ENCODE data around the gene KATNAL1.
A peak's percentile ranks its signal among the peaks of the same experiment; 100 is the strongest.

The KATNAL1 gene

DNA sequence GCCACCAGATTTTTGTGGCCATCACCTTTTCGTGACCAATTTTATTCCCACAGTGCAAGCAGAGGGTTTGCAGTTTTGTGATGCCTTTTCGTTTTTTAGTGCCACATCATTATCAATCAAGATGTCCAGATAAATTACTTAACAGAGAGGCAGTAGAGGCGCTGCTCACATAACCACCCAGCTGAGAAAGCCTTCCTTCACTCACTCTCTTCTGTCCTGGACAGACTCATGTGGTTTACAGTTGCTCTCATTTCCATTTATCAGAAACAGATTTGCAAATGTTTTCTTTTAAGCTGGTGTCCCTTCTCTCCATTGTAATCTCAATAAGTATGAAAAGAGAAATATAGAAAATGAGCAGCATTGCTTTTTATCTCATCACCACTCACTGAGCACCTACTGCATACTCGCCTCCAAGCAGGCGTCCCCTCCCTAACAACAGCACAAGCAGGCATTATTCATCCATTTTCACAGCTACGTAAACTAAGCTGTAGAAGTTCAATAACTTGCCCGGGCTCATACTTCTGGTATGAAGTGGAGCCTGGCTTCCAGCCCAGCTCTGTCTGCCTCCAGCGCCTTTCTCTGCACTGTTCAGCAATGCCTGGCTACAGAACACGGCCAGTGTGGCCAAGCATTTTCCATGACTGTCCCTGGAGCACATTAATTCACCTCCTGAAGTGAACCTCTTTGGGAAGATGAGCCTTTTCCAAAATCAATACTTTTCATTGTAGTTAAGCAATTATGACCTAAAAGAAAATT lies 34.6 kb upstream of the KATNAL1 start:
- FAIRE-seq (no peak), DNase-seq (ENCODE audit: insufficient read length) (no peak)
- no peak for TF ChIP-seq POLR2AphosphoS5 (IDR thresholded peaks at IDR 0.05; ENCODE audit: low read depth, low read length)
- TF ChIP-seq POLR2A (IDR thresholded peaks at IDR 0.05; ENCODE audit: low read depth, low read length) = no peak
- no peak for TF ChIP-seq TAF1 (IDR thresholded peaks at IDR 0.05; ENCODE audit: borderline replicate concordance, low read depth, low read length)

- FAIRE-seq (no peak), DNase-seq (ENCODE audit: insufficient read length) (no peak)
- TF ChIP-seq POLR2A (IDR thresholded peaks at IDR 0.05; ENCODE audit: low read depth, low read length) (no peak), POLR2AphosphoS5 (IDR thresholded peaks at IDR 0.05; ENCODE audit: low read depth, low read length) (no peak), TAF1 (IDR thresholded peaks at IDR 0.05; ENCODE audit: borderline replicate concordance, low read depth, low read length) (no peak)
Observed at GRCh38 chr13:30340331-30341250, 33.2 kb upstream of the KATNAL1 start.

DNA sequence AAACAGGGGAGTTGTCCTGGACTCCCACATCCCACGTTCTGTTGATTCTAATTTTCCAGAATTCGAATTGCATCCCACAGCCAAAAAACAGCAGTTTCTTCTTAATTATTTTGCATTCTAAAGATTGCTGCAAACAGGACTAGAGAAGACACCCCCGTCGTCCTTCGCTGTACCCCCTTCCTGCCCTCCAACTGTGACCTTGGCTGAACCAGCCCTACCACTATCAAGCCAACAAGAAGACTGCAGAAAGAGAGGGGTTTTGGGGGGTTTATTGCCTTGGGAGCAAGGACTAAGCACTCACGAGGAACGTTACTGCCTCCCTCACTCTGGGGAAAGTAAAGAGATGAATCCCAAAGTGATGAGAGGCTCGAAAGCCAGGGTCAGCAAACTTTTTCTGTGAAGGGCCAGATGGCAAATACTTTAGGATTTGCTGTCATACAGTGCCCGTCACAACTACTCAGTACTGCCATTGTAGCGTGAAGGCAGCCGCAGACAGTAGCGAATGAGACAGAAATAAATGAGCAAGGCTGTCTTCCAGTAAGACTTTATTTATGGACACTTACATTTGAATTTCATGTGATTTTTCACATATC lies 32.5 kb upstream of the KATNAL1 start:
- FAIRE-seq = no peak
- no peak for TF ChIP-seq TAF1 (IDR thresholded peaks at IDR 0.05; ENCODE audit: borderline replicate concordance, low read depth, low read length)
- TF ChIP-seq POLR2AphosphoS5 (IDR thresholded peaks at IDR 0.05; ENCODE audit: low read depth, low read length) = no peak
- TF ChIP-seq POLR2A (IDR thresholded peaks at IDR 0.05; ENCODE audit: low read depth, low read length) = no peak
- no peak for DNase-seq (ENCODE audit: insufficient read length)

- TF ChIP-seq POLR2A (IDR thresholded peaks at IDR 0.05; ENCODE audit: low read depth, low read length) (no peak), POLR2AphosphoS5 (IDR thresholded peaks at IDR 0.05; ENCODE audit: low read depth, low read length) (no peak), TAF1 (IDR thresholded peaks at IDR 0.05; ENCODE audit: borderline replicate concordance, low read depth, low read length) (no peak)
- FAIRE-seq = no peak
Observed at GRCh38 chr13:30338952-30339351, 31.6 kb upstream of the KATNAL1 start.

GRCh38 chr13:30338331-30338851 lies 31.0 kb upstream of the KATNAL1 start:
- no peak for FAIRE-seq
- DNase-seq (ENCODE audit: insufficient read length) = no peak
- no peak for TF ChIP-seq POLR2AphosphoS5 (IDR thresholded peaks at IDR 0.05; ENCODE audit: low read depth, low read length)
- TF ChIP-seq POLR2A (IDR thresholded peaks at IDR 0.05; ENCODE audit: low read depth, low read length) = no peak
- TF ChIP-seq TAF1 (IDR thresholded peaks at IDR 0.05; ENCODE audit: borderline replicate concordance, low read depth, low read length) = no peak

More at GRCh38 chr13:30338952-30339351, 31.6 kb upstream of the KATNAL1 start:
- no peak for DNase-seq (ENCODE audit: insufficient read length)

GRCh38 chr13:30337061-30337610 lies 29.8 kb upstream of the KATNAL1 start:
- TF ChIP-seq POLR2AphosphoS5 (IDR thresholded peaks at IDR 0.05; ENCODE audit: low read depth, low read length) (no peak), POLR2A (IDR thresholded peaks at IDR 0.05; ENCODE audit: low read depth, low read length) (no peak), TAF1 (IDR thresholded peaks at IDR 0.05; ENCODE audit: borderline replicate concordance, low read depth, low read length) (no peak)
- FAIRE-seq = no peak

GRCh38 chr13:30334663-30335386 lies 27.5 kb upstream of the KATNAL1 start:
- TF ChIP-seq TAF1 (IDR thresholded peaks at IDR 0.05; ENCODE audit: borderline replicate concordance, low read depth, low read length) = no peak
- no peak for TF ChIP-seq POLR2AphosphoS5 (IDR thresholded peaks at IDR 0.05; ENCODE audit: low read depth, low read length)
- TF ChIP-seq POLR2A (IDR thresholded peaks at IDR 0.05; ENCODE audit: low read depth, low read length) = no peak
- peak; percentile 38 for FAIRE-seq
- no peak for DNase-seq (ENCODE audit: insufficient read length)

More at GRCh38 chr13:30337061-30337610, 29.8 kb upstream of the KATNAL1 start:
- no peak for DNase-seq (ENCODE audit: insufficient read length)

- DNase-seq (ENCODE audit: insufficient read length) (no peak), FAIRE-seq (no peak)
- TF ChIP-seq POLR2AphosphoS5 (IDR thresholded peaks at IDR 0.05; ENCODE audit: low read depth, low read length) (no peak), TAF1 (IDR thresholded peaks at IDR 0.05; ENCODE audit: borderline replicate concordance, low read depth, low read length) (no peak), POLR2A (IDR thresholded peaks at IDR 0.05; ENCODE audit: low read depth, low read length) (no peak)
Observed at GRCh38 chr13:30333616-30334015, 26.3 kb upstream of the KATNAL1 start.

DNA sequence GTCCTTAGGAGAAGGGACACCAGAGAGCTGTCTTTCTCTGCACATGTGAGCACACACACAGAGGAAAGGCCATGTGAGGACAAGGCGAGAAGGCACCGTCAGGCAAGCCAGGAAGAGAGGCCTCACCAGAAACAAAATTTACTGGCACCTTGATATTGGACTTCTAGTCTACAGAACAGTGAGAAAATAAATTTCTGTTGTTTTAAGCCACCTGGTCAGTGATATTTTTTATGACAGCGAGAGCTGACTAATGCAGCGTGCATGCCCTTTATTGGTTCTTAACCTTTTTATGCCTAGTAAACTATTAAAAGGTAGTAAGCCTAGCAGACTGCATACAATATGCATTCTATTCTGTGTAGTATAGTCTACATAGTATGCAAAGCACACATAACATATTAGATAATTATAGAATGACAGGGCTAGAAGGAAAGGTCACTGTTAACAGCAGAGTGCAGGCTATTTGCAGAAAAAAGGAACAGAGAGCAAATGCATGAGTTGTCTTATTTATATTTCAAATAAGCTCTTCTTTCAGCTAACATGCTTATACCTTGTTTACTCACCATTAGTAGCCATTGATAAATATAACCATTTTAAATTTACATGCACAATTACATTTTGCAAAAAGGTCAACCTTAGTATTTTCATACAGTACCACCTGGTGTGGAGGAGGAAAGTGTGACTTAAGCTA lies 25.2 kb upstream of the KATNAL1 start:
- FAIRE-seq (peak; percentile 5), DNase-seq (ENCODE audit: insufficient read length) (no peak)
- TF ChIP-seq POLR2A (IDR thresholded peaks at IDR 0.05; ENCODE audit: low read depth, low read length) (no peak), POLR2AphosphoS5 (IDR thresholded peaks at IDR 0.05; ENCODE audit: low read depth, low read length) (no peak), TAF1 (IDR thresholded peaks at IDR 0.05; ENCODE audit: borderline replicate concordance, low read depth, low read length) (no peak)

GRCh38 chr13:30331331-30331771 lies 24.0 kb upstream of the KATNAL1 start:
- no peak for TF ChIP-seq POLR2AphosphoS5 (IDR thresholded peaks at IDR 0.05; ENCODE audit: low read depth, low read length)
- TF ChIP-seq TAF1 (IDR thresholded peaks at IDR 0.05; ENCODE audit: borderline replicate concordance, low read depth, low read length) = no peak
- no peak for TF ChIP-seq POLR2A (IDR thresholded peaks at IDR 0.05; ENCODE audit: low read depth, low read length)
- DNase-seq (ENCODE audit: insufficient read length) = no peak
- peak; percentile 66 for FAIRE-seq

Measured in GM12892 (cell line).